ENCODE measurements around the gene CMTM7.
A peak's percentile ranks its signal among the peaks of the same experiment; 100 is the strongest.
"Not testable (repeated sequence)": the region's sequence is repeated elsewhere in the genome, so short reads cannot be mapped to it uniquely, and the experiment has no call there.

Gene CMTM7

DNA sequence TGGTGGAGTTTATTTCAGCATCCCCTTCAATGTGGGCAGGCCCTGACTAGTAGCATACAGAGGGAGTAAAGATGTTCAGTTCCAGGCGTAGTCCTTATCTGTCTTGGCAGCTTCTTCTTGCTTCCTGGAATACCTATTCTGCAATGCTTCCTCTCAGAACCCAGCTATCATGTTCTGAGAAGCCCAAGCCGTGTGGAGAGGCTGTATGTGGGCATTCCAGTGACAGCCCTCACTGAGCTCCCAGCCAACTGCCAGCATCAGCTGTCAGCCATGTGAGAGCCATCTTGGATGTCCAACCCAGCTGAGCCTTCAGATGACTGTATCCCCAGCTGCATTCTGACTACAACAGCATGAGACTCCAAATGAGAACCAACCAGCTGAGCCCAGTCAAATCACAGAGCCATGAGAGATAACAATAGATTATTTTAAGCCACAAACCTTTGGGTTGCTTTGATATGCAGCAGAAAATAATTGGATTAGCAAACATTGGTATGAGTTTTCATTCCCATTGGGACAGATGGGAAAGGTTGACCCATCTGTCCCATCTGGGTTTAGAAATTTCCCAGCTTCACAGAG is 8.4 kb upstream of the CMTM7 start:
- DNase-seq (ENCODE audit: low spot score) = no peak

DNA sequence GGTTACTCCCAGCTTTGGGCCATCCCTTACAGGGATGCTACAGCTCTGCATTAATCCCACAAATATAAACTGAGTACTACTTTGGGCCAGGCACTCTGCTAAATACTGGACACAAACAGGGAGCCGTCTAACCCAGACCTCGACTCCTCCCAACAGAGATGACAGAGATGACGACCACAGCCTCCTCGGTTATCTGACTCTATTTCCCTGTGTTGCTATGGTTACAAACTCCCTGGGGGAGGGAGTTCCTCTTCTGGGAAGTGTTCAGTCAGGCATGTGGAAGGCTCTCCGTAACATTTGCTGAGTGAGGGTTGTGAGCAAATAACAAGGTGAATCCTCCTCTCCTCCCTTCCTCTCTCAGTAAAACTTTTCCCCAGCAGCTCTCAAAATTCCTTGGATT is 6.7 kb upstream of the CMTM7 start:
- no peak for DNase-seq (ENCODE audit: low spot score)

GRCh38 chr3:32387512-32387911 is 4.1 kb upstream of the CMTM7 start:
- no peak for DNase-seq (ENCODE audit: low spot score)

GRCh38 chr3:32389577-32389976 is 2.1 kb upstream of the CMTM7 start:
- DNase-seq (ENCODE audit: low spot score) = not testable (repeated sequence)

DNA sequence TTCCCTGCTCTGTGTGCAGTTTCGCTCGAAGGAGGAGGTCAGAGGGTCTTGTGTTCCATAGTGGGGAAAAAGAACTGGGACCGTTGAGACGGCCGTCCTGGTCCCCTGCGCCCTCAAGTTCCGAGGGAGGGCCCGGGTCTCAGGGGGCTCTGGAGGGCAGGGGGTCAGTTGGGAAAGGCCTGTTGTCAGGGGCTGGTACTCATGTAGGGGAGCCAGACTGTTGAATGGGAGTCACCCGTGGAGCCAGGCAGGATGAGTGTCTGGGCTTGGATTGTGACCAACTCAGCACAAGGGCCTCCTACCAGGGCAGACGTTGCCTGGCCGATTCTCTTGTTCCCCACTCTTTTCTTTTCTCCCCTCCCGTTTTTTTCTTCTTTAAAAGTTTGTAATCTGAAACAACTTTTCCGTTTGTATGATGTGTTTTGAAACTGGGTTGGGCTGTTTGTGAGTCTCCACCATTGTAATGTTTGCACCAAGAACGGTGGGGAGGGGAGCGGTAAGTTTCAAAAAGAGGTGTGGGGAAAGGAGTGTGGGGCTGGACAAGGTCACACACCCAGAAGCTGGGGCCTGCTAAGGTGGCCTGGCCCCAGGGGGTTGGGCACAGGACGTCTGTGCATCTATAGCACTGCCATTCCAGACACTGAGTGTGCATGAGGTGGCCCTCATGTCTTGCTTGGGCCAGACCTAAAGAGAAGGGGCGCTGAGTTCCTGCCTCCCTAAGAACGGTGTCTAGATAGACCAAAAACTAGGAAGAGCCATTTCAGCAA is 1.1 kb downstream of the CMTM7 start:
- DNase-seq (ENCODE audit: low spot score) = no peak

- DNase-seq (ENCODE audit: low spot score) = no peak
Measured at GRCh38 chr3:32395496-32395895, 3.8 kb downstream of the CMTM7 start.

DNA sequence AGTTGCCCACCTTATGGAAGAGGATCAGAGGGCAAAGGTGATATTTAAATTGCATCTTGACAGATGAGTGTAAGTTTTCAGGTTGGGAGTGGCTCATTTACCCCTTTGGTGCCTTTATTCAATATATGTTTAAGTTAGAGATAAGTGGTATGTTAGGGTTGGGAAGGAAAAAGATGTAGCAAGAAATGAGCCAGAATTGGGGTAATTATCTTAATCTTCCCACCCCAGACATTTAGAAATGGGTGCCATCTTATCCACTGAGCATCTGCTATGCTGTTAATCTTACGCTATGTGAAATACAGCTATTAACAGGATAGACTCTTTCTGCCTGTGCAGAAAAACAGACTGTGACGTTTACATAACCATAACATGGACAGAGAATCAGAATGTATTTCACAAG is 6.3 kb downstream of the CMTM7 start:
- no peak for DNase-seq (ENCODE audit: low spot score)

GRCh38 chr3:32398531-32398930 is 6.9 kb downstream of the CMTM7 start:
- DNase-seq (ENCODE audit: low spot score) = no peak

GRCh38 chr3:32399030-32399620 is 7.5 kb downstream of the CMTM7 start:
- no peak for DNase-seq (ENCODE audit: low spot score)

- no peak for DNase-seq (ENCODE audit: low spot score)
Measured at GRCh38 chr3:32401126-32401525, 9.5 kb downstream of the CMTM7 start.

- peak; percentile 69 for DNase-seq (ENCODE audit: low spot score)
Measured at GRCh38 chr3:32401556-32402081, 10.0 kb downstream of the CMTM7 start.

DNA sequence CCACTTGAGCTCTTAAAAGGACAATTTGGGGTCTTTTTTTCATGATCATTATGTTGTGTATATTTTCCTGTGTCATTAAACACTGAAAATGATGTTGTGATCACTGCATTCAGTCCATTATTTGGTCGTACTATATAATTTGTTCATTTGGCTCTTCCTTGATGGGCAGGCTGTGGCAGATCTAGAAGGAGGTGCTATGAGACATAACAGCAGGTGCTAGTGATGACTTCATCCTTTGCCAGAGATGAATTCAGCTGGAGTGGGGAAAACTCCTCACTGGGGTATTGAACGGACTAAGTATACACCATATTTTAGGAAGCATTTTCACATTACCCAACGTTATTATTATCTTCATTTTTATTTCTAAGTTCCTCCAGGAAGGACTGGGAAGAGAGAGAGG is 12.0 kb downstream of the CMTM7 start:
- DNase-seq (ENCODE audit: low spot score) = no peak

- no peak for DNase-seq (ENCODE audit: low spot score)
Measured at GRCh38 chr3:32404714-32405113, 13.1 kb downstream of the CMTM7 start.

- DNase-seq (ENCODE audit: low spot score) = no peak
Measured at GRCh38 chr3:32405155-32405554, 13.5 kb downstream of the CMTM7 start.

- DNase-seq (ENCODE audit: low spot score) = no peak
Measured at GRCh38 chr3:32405711-32406323, 14.2 kb downstream of the CMTM7 start.

DNA sequence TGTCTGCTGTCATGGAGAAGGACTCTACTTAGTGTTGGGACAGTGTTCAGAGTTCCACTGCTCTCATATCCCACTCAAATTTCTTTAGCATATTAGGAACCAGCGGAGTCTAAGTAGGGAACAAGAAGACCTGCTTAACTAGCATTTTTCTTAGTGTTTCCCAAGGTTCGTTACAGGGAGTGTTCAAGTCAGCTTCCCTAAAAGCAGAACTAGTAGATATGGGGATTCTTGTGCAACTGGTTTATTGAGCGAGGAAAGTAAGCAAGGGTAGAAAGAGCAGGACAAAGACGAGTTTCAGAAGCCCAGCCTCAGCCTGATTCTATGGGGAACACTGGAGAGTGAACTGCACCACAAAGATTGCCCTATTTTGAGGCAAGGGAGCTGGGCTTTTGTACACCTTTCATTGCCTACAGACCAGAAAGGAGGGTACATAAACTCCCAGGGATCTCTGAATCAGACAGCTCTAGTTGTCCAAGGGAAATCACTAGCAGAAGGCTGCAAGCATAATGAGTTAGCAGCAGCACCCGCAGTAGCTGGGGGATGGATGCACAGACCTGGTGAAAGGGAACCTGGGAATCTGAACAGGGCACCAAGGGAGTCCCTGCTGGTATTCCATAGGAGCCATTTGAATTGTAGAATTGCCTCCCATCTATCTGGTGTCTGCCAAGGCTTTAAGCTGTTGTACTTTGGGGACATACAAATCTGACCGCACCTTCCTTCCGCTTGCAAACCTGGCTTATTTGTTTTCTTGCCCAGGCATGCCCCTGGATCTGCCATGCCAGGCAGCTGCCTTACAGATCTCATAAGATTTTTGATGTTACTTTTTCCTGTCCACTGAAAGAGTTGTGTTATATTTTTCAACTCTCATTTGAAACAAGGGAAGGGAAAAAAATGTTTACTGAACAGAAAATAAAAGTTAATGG is 15.1 kb downstream of the CMTM7 start:
- DNase-seq (ENCODE audit: low spot score) = no peak

DNA sequence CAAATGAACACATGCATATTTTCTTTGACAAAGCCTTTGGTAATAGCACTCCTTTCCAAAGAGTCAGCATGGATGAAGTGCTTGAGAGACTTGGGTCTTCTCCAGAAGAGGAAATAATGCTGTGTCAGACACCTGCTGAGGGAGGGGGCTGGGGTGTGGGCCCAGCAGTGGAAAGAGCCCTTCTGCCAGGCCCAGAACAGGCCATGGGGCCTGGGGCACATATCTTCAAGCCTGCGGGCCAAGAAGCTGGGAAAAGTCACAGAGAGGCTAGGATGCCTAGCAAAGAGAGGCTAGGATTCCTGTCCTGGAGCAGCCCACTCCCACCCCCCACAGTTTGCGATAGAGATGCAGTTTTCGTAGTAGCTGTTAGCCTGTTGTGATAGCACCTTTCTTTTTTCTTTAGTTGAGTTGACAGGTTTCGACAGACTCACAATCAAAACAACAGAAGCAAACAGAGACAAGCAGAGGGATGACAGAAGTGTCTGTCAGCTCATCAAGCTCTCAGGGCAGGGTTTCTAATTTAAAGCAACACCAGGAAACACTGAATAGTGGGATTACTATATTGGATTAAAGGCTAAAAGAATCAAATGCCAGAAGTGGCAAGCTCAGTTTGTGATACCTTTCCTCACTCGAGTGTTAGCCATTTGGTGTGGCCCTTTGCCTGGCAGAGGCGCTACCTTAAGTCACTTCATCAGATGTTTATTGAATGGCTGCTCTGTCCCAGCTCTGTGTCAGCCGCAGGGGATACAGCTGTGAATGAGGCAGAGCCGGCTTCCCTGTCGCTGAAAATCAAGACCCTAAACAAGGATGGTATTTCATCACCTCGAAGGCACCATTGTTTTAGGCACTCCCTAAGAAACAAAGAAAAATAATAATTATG is 19.0 kb downstream of the CMTM7 start:
- no peak for DNase-seq (ENCODE audit: low spot score)

DNA sequence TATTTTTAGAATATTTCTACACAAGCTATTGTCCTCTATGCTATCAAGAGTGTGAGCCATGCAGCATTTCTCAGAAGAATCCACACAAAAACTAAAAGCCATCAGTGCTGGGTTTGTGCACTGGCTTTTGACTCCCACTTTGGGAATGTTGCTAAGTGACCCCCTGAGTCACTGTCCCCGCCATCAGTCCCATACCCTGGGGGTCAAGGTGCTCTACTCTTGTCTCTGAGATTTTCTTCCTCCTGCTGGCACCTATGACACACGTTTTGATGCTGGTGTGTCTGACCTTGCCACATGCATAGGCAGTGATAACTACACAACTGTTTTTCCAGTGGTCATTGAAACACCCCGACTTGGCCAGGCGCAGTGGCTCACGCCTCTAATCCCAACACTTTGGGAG is 19.8 kb downstream of the CMTM7 start:
- DNase-seq (ENCODE audit: low spot score) = no peak

DNA sequence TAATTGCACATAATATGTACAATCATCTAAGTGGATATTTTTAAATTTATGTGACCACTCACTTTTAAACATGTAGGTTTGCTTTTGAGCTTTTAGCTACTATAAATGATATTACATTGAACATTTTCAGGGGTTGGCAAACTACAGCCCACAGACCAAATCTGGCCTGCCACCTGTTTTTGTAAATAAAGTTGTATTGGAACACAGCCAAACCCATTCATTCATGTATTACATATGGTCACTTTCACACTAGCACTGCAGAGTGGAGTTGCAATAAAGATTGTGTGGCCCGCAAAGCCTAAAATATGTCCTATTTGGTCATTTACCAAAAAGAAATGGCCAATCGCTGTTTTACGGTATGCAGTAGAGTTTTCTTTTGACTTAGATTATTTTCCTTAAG is 21.2 kb downstream of the CMTM7 start:
- DNase-seq (ENCODE audit: low spot score) = no peak

DNA sequence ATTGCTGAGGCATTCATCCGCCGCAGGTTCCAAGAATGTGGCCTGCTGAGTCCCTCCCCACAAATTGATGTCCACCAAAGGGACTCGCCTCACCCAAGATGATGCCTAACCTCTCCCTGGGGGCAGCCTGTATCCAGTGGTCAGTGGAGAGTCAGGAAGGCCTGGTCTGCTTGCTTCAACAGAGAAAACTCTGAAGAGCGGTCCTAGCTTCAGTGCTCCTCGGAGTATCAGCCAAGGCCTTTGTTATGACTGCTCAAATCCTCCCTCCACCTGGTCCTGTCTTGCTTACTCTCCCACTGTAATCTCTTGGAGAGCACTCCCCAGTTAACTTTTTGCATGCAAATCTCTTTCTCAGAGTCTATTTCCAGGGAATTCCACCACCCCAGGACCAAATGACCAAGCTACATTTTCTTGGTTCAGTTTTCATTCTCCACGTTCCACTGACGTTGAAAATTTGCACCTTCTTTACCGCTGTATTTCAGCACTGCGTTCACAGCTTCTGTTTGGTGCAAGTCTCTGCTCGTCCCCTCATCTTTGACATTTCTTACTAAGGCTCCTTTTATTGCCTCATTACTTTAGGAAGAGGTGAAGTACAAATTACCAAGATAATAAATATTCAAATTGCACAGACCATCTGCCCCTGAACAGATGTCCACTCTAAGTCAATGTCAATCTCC is 22.3 kb downstream of the CMTM7 start:
- no peak for DNase-seq (ENCODE audit: low spot score)
